GM12878 (cell line): ENCODE data around the gene LDB3.
"Not testable (repeated sequence)": the region's sequence is repeated elsewhere in the genome, so short reads cannot be mapped to it uniquely, and the experiment has no call there.

Source experiments
- CEBPB ChIP-seq, 2 experiments: fragments of 150-350 bp in 1 of 2; IDR thresholded peaks; 2 replicates each; pipeline ENCODE4 v1.6.1; 2012 to 2014; ENCODE audit warnings: low read depth in 2 of 2, low read length in 2 of 2, borderline replicate concordance in 1 of 2, inconsistent platforms in 1 of 2
- SREBF1 ChIP-seq: IDR thresholded peaks from 2 replicates; pipeline ENCODE4 v1.6.1; 2012; ENCODE audit warnings: mild to moderate bottlenecking, low read length
- TF ChIP-seq, protein P1 (sequence below), 3 experiments: IDR thresholded peaks in 2 of 3; conservative IDR thresholded peaks in 1 of 3; 2 replicates each; pipeline ENCODE4 v1.5.1; 2011; ENCODE audit warnings: low read depth in 3 of 3, low read length in 3 of 3, mild to moderate bottlenecking in 3 of 3, control low read depth in 2 of 3, moderate library complexity in 2 of 3, inconsistent platforms in 1 of 3, mixed read lengths in 1 of 3; ENCODE audit not compliant: control insufficient read depth in 2 of 3, insufficient read depth in 1 of 3; ENCODE audit errors: extremely low read depth in 1 of 3
- TF ChIP-seq, protein P2 (sequence below): fragments of 450-650 bp; IDR thresholded peaks from 2 replicates; pipeline ENCODE4 v1.6.1; 2017; ENCODE audit warnings: mild to moderate bottlenecking, moderate library complexity

DNA sequence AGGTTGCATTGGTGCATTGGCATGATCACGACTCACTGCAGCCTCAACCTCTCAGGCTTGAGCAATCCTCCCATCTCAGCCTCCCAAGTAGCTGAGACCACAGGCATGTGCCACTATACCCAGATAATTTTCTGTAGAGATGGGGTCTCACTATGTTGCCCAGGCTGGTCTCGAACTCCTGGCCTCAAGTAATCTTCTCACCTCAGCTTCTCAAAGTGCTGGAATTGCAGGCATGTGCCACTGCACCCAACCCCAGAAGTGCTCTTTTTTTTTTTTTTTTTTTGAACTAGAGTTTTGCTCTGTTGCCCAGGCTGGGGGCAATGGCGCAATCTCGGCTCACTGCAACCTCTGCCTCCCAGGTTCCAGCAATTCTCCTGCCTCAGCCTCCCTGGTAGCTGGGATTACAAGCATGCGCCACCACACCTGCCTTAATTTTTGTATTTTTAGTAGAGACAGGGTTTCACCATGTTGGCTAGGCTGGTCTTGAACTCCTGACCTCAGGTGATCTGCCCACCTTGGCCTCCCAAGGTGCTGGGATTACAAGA lies 22.6 kb upstream of the LDB3 start:
- TF ChIP-seq, protein P1, sequence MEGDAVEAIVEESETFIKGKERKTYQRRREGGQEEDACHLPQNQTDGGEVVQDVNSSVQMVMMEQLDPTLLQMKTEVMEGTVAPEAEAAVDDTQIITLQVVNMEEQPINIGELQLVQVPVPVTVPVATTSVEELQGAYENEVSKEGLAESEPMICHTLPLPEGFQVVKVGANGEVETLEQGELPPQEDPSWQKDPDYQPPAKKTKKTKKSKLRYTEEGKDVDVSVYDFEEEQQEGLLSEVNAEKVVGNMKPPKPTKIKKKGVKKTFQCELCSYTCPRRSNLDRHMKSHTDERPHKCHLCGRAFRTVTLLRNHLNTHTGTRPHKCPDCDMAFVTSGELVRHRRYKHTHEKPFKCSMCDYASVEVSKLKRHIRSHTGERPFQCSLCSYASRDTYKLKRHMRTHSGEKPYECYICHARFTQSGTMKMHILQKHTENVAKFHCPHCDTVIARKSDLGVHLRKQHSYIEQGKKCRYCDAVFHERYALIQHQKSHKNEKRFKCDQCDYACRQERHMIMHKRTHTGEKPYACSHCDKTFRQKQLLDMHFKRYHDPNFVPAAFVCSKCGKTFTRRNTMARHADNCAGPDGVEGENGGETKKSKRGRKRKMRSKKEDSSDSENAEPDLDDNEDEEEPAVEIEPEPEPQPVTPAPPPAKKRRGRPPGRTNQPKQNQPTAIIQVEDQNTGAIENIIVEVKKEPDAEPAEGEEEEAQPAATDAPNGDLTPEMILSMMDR (IDR thresholded peaks at IDR 0.05 in 2 of 3, conservative IDR thresholded peaks at IDR 0.05 in 1 of 3; ENCODE audit: control insufficient read depth in 2 of 3, extremely low read depth in 1 of 3, insufficient read depth in 1 of 3, low read depth in 3 of 3, low read length in 3 of 3), result not testable (repeated sequence)
- TF ChIP-seq, protein P2, sequence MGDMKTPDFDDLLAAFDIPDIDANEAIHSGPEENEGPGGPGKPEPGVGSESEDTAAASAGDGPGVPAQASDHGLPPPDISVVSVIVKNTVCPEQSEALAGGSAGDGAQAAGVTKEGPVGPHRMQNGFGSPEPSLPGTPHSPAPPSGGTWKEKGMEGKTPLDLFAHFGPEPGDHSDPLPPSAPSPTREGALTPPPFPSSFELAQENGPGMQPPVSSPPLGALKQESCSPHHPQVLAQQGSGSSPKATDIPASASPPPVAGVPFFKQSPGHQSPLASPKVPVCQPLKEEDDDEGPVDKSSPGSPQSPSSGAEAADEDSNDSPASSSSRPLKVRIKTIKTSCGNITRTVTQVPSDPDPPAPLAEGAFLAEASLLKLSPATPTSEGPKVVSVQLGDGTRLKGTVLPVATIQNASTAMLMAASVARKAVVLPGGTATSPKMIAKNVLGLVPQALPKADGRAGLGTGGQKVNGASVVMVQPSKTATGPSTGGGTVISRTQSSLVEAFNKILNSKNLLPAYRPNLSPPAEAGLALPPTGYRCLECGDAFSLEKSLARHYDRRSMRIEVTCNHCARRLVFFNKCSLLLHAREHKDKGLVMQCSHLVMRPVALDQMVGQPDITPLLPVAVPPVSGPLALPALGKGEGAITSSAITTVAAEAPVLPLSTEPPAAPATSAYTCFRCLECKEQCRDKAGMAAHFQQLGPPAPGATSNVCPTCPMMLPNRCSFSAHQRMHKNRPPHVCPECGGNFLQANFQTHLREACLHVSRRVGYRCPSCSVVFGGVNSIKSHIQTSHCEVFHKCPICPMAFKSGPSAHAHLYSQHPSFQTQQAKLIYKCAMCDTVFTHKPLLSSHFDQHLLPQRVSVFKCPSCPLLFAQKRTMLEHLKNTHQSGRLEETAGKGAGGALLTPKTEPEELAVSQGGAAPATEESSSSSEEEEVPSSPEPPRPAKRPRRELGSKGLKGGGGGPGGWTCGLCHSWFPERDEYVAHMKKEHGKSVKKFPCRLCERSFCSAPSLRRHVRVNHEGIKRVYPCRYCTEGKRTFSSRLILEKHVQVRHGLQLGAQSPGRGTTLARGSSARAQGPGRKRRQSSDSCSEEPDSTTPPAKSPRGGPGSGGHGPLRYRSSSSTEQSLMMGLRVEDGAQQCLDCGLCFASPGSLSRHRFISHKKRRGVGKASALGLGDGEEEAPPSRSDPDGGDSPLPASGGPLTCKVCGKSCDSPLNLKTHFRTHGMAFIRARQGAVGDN, result not testable (repeated sequence)
- not testable (repeated sequence) for TF ChIP-seq CEBPB (IDR thresholded peaks at IDR 0.05; ENCODE audit: borderline replicate concordance in 1 of 2, low read depth in 2 of 2, low read length in 2 of 2); SREBF1
